ENCODE data around the gene TES.
"Not testable (repeated sequence)": the region's sequence is repeated elsewhere in the genome, so short reads cannot be mapped to it uniquely, and the experiment has no call there.

The TES gene

GRCh38 chr7:116223588-116223987, 13.2 kb downstream of the TES start:
- DNase-seq (ENCODE audit: low spot score) = no peak

- no peak for DNase-seq (ENCODE audit: low spot score)
Measured at GRCh38 chr7:116224492-116225098, 14.3 kb downstream of the TES start.

- no peak for DNase-seq (ENCODE audit: low spot score)
Measured at GRCh38 chr7:116225860-116226259, 15.5 kb downstream of the TES start.

DNA sequence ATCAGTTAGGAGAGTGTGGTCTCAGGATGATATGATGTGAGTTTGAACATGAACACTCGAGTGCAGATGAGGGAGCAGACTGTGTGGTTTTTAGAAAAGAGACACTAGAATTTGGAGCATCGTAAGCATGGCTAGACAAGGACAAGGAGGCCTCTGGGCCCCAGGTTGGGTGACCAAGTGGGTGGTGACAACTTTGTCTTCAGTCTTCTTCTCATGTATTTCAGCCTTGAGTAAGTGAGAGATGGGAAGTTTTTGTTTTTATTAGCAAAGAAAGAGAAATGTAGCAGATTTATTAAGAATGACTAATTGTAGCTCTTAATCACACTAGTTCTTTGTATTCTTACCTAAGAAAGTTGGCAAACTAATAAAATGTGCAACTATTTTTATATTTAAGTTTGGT, 16.3 kb downstream of the TES start:
- no peak for DNase-seq (ENCODE audit: low spot score)

DNA sequence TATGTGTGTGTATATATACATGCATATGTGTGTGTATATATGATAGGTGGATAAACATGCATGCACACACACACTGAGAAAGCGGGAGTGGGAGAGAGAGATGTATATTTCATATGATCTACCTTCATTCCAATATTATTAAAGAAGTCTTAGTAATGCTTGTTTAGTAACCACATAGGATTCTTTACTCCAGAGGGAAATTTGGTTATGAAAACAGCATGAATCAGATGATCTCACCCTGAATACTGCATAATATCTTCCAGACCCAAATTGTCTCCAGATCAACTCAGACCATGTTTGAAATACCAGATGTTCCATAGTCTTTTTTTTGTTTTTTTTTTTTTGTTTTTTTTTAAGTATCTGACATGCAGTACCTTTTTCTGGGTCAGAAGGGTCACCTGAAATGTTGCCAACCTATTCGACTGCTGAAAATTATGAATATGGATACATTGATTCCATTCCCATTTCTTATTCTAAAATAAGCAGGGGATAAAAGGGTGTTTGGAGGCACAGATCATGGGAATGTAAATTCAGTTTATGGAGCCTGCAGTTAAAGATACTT, 17.4 kb downstream of the TES start:
- no peak for DNase-seq (ENCODE audit: low spot score)

- DNase-seq (ENCODE audit: low spot score) = no peak
Measured at GRCh38 chr7:116228241-116228640, 17.9 kb downstream of the TES start.

GRCh38 chr7:116229366-116229765, 19.0 kb downstream of the TES start:
- peak; percentile 54 for DNase-seq (ENCODE audit: low spot score)

- no peak for DNase-seq (ENCODE audit: low spot score)
Measured at GRCh38 chr7:116230191-116231005, 20.1 kb downstream of the TES start.

- DNase-seq (ENCODE audit: low spot score) = no peak
Measured at GRCh38 chr7:116231543-116231942, 21.2 kb downstream of the TES start.

DNA sequence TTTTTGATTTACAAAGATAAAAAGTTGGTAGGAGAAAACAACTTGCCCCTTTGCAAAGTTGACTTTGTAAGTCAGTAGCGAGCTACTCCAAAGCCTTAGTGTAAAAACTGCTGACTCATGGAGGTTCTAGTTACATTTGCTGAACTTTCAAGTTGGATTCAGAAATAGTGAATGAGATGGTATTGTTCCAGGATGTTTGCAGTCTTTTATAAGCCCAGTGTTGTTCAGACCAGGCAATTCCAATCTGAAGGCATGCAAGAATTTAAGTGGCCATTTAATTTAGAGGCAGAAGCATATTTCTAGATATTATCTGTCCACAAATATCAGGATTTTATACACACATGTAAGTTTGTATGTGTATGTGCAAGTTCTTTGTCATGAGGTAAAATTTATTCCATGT, 21.6 kb downstream of the TES start:
- DNase-seq (ENCODE audit: low spot score) = peak; percentile 30

DNA sequence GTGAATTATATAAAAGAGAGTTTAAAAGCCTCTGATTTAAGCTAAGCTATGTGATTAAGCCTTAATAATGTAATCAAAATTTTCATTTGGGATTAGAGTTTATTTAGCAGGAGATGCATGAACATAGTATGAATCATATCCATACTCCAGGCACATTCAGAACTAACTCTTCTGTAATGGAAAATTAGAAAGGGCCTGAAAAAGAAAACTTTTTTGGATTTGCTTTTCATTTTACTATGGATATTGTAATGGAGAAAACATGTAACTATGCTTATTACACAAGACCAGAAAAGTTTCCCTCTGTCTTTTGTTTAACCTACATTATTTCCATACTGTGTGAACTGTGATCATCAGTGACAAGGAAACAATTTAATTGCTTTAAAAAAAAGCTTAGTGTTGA, 22.0 kb downstream of the TES start:
- DNase-seq (ENCODE audit: low spot score) = no peak

GRCh38 chr7:116232920-116233319, 22.6 kb downstream of the TES start:
- DNase-seq (ENCODE audit: low spot score) = no peak

DNA sequence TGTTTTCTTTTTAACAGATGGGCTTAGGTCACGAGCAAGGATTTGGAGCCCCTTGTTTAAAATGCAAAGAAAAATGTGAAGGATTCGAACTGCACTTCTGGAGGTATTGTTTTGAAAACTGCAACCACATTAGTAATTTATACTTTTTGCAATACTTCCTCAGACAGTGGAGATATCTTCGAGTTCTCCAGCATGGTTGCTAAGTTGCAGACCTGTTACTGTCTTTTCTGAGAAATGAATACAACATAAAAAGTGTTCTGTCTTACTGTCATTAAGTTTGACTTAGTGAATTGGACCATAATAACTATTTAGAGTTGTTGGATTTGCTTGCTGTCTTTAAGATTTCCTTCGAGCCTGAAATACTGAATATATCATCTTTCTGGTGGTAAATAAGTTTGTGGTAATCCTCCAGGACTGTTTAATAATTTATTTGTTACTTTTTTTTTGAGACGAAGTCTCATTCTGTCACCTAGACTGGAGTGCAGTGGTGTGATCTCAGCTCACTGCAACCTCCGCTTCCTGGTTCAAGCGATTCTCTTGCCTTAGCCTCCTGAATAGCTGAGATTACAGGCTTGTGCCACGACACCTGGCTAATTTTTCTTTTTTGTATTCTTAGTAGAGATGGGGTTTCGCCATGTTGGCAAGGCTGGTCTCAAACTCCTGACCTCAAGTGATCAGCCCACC, 24.3 kb downstream of the TES start:
- DNase-seq (ENCODE audit: low spot score) = no peak

DNA sequence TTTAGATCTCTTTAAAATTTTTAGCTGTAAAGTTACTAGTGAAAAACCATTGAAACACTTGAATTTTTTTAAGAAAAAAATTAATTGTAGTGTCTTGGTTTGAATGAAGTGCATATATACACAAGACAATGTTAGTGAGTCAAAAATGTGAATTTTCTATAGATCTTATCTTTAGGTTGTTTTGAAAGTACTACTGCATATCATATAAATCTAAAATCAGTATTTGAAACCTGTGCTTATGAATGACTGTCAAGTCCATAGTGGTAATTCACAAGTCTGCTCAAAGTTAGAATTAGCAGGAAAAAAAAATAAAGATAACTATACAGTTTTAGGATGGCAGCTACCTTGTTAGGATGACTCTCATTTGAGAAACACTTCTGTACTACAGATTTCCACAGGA, 25.0 kb downstream of the TES start:
- DNase-seq (ENCODE audit: low spot score) = no peak

- DNase-seq (ENCODE audit: low spot score) = peak; percentile 74
Measured at GRCh38 chr7:116236020-116236630, 25.8 kb downstream of the TES start.

- no peak for DNase-seq (ENCODE audit: low spot score)
Measured at GRCh38 chr7:116239020-116239419, 28.7 kb downstream of the TES start.

DNA sequence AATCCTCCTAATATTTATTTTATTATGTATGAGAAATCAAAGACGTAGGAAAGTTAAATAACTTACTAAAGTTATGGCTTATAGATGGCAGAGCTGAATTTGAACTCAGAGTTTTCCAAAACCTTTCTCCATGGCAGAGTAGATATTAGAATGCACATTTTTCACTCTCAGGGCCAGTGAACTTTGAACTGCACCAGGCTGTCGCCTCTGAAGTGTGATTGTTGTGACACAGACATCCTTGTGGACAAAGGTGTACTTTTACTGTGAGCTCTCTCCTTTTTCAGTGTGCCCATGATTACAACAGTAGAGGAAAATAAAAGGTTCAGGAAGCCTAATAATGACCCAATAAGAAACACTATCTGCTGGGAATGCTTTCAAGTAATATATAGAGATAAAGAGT, 29.1 kb downstream of the TES start:
- DNase-seq (ENCODE audit: low spot score) = no peak

DNA sequence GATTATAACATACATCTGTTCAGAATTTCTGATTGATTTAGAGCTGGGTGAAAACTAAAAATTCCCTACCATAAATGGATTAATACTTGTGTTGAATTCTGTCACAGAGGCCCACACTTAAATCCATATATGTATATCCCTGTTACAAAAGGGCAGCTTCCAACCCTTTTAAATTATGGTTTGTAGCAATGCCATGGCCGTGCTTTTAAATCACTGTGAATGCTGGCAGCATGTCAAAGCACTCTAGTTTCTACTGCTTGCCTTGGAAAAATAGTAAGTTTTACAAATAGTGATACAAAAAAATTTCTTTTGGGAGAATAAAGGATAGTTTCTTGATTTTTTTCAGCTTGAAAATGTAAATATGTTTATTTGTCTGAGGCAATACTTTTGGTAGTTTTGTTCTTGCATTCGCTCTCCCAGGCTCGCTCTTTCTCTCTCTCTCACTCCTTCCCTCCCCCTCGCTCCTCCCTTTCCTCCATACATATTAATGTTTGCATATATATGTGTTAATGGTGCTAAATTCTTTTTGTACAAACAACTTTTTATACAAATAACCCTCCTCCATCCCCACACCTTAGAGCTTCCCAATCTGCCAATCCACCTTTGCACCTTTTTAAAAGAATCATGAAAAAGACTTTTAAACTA, 29.8 kb downstream of the TES start:
- DNase-seq (ENCODE audit: low spot score) = no peak

GRCh38 chr7:116241291-116241690, 31.0 kb downstream of the TES start:
- DNase-seq (ENCODE audit: low spot score) = no peak

- no peak for DNase-seq (ENCODE audit: low spot score)
Measured at GRCh38 chr7:116242178-116242577, 31.8 kb downstream of the TES start.

- no peak for DNase-seq (ENCODE audit: low spot score)
Measured at GRCh38 chr7:116242759-116243158, 32.4 kb downstream of the TES start.

- DNase-seq (ENCODE audit: low spot score) = not testable (repeated sequence)
Measured at GRCh38 chr7:116244803-116245202, 34.5 kb downstream of the TES start.

Measured in pons (tissue), 1 donor.